ENCODE measurements around the gene RAPGEF3. TPM values are rescaled to one million over a fixed set of nuclear protein-coding genes. Genes with fewer than 3 reads are reported as not detected.
A peak's percentile ranks its signal among the peaks of the same experiment; 100 is the strongest.

Gene RAPGEF3
- total and polyA plus RNA-seq, 2 of the 8 experiments (the other 6 are each of a cell fraction or from before 2014, with no cell fraction given): 5.0 to 9.4 TPM

GRCh38 chr12:47753021-47754001 lies 5.4 kb downstream of the RAPGEF3 start (continued):
- TF ChIP-seq CTCF (IDR thresholded peaks at IDR 0.05; ENCODE audit: control extremely low read depth in 1 of 3, insufficient read depth in 1 of 3, low read depth in 1 of 3, low read length in 3 of 3) (no peak), ATF2 (IDR thresholded peaks at IDR 0.05; ENCODE audit: low read length) (no peak), CHD7 (IDR thresholded peaks at IDR 0.05; ENCODE audit: insufficient replicate concordance, low read length) (no peak), ASH2L (IDR thresholded peaks at IDR 0.05; ENCODE audit: low read length) (peak; percentile 75)

All from H1 (cell line).